COR-L47 (cell line): ENCODE results near the gene TMEM229B.

ENCODE experiments used
- DNase-seq: peaks from one replicate; lab custom pipeline; 2025; lab: John Stamatoyannopoulos, UW

The TMEM229B gene

GRCh38 chr14:67487937-67488893, at the start of gene TMEM229B:
Gene TMEM229B (minus strand): TSS chr14:67488721. CDS start chr14:67473923, 14,798 bp downstream.
- DNase-seq: no peak

GRCh38 chr14:67537736-67538135, 49.2 kb upstream of the TMEM229B start:
- DNase-seq: no peak

- no peak for DNase-seq
These were observed 47.6 kb upstream of the TMEM229B start for GRCh38 chr14:67536087-67536486.

GRCh38 chr14:67533754-67534085, 45.2 kb upstream of the TMEM229B start:
- no peak for DNase-seq

- DNase-seq: peak; percentile 74
These were observed 44.7 kb upstream of the TMEM229B start, which contains the start of gene PLEKHH1 for GRCh38 chr14:67532998-67533753. Gene PLEKHH1 (plus strand): TSS chr14:67533290. CDS start chr14:67541868, 8,578 bp downstream.

- no peak for DNase-seq
These were observed 44.1 kb upstream of the TMEM229B start for GRCh38 chr14:67532606-67532997.

GRCh38 chr14:67529947-67530935, 41.7 kb upstream of the TMEM229B start:
- DNase-seq: no peak

GRCh38 chr14:67528276-67528675, 39.8 kb upstream of the TMEM229B start:
- no peak for DNase-seq

GRCh38 chr14:67527756-67528155, 39.2 kb upstream of the TMEM229B start:
- no peak for DNase-seq

GRCh38 chr14:67526676-67527459, 38.3 kb upstream of the TMEM229B start:
- DNase-seq: peak; percentile 58

- no peak for DNase-seq
These were observed 37.7 kb upstream of the TMEM229B start for GRCh38 chr14:67526181-67526580.

GRCh38 chr14:67525389-67525788, 36.9 kb upstream of the TMEM229B start:
- DNase-seq: no peak

GRCh38 chr14:67524634-67524963, 36.1 kb upstream of the TMEM229B start:
- DNase-seq: no peak

- no peak for DNase-seq
These were observed 35.5 kb upstream of the TMEM229B start for GRCh38 chr14:67523764-67524633.

- DNase-seq: no peak
These were observed 33.7 kb upstream of the TMEM229B start for GRCh38 chr14:67522270-67522669.

GRCh38 chr14:67520482-67520881, 32.0 kb upstream of the TMEM229B start:
- DNase-seq: no peak

- no peak for DNase-seq
These were observed 30.9 kb upstream of the TMEM229B start for GRCh38 chr14:67519406-67519805.

GRCh38 chr14:67517083-67517482, 28.6 kb upstream of the TMEM229B start:
- no peak for DNase-seq

GRCh38 chr14:67516676-67517075, 28.2 kb upstream of the TMEM229B start:
- no peak for DNase-seq
